Nephron progenitor cell (in vitro differentiated cells): ENCODE measurements around the gene ACKR4.
A peak's percentile ranks its signal among the peaks of the same experiment; 100 is the strongest.

Experiments used
- DNase-seq: peaks from one replicate; pipeline ENCODE4 v3.0.0; 2021
- H3K27ac Mint-ChIP-seq: 2 replicates; pipeline ENCODE4 v1.8.0; 2021; ENCODE audit warnings: mild to moderate bottlenecking, moderate library complexity, mixed read lengths
- H3K27me3 Mint-ChIP-seq: 2 replicates; pipeline ENCODE4 v1.8.0; 2021; ENCODE audit warnings: mild to moderate bottlenecking, low read depth, mixed read lengths; ENCODE audit not compliant: poor library complexity
- H3K36me3 Mint-ChIP-seq: 2 replicates; pipeline ENCODE4 v1.8.0; 2021; ENCODE audit warnings: low read depth, mixed read lengths
- H3K4me1 Mint-ChIP-seq: 2 replicates; pipeline ENCODE4 v1.8.0; 2021; ENCODE audit warnings: mixed read lengths
- H3K4me3 Mint-ChIP-seq: 2 replicates; pipeline ENCODE4 v1.8.0; 2021; ENCODE audit warnings: mild to moderate bottlenecking, moderate library complexity, mixed read lengths
- H3K9me3 Mint-ChIP-seq: 2 replicates; pipeline ENCODE4 v1.8.0; 2021; ENCODE audit warnings: mild to moderate bottlenecking, moderate library complexity, mixed read lengths
- TF ChIP-seq, protein P1 (sequence below): fragments of 200-600 bp; sonication (generic); IDR thresholded peaks from 2 replicates; pipeline ENCODE4 v1.5.0; 2021; ENCODE audit warnings: antibody characterized with exemption

The ACKR4 gene

GRCh38 chr3:132625613-132626012 lies 28.5 kb downstream of the ACKR4 start:
- H3K9me3 Mint-ChIP-seq, result no peaks in the 10 kb centered on the region
- H3K27ac Mint-ChIP-seq, result no peak overlapping the region
- TF ChIP-seq, protein P1, sequence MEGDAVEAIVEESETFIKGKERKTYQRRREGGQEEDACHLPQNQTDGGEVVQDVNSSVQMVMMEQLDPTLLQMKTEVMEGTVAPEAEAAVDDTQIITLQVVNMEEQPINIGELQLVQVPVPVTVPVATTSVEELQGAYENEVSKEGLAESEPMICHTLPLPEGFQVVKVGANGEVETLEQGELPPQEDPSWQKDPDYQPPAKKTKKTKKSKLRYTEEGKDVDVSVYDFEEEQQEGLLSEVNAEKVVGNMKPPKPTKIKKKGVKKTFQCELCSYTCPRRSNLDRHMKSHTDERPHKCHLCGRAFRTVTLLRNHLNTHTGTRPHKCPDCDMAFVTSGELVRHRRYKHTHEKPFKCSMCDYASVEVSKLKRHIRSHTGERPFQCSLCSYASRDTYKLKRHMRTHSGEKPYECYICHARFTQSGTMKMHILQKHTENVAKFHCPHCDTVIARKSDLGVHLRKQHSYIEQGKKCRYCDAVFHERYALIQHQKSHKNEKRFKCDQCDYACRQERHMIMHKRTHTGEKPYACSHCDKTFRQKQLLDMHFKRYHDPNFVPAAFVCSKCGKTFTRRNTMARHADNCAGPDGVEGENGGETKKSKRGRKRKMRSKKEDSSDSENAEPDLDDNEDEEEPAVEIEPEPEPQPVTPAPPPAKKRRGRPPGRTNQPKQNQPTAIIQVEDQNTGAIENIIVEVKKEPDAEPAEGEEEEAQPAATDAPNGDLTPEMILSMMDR, result no peak
- no peak for DNase-seq
- H3K4me1 Mint-ChIP-seq, result no peaks in the 10 kb centered on the region
- peaks cover 47% of the 10 kb centered on the region for H3K36me3 Mint-ChIP-seq
- H3K4me3 Mint-ChIP-seq, result no peak overlapping the region
- H3K27me3 Mint-ChIP-seq, result no peaks in the 10 kb centered on the region

- H3K36me3 Mint-ChIP-seq, result peaks cover 36% of the 10 kb centered on the region
- H3K27me3 Mint-ChIP-seq, result no peaks in the 10 kb centered on the region
- TF ChIP-seq, protein P1, result no peak
- no peaks in the 10 kb centered on the region for H3K9me3 Mint-ChIP-seq
- H3K4me3 Mint-ChIP-seq, result no peak overlapping the region
- H3K4me1 Mint-ChIP-seq, result no peaks in the 10 kb centered on the region
- no peak for DNase-seq
- H3K27ac Mint-ChIP-seq, result peak overlapping the region; percentile 22
Measured at GRCh38 chr3:132626955-132627354, 29.9 kb downstream of the ACKR4 start.

- Mint-ChIP-seq H3K36me3 (peaks cover 41% of the 10 kb centered on the region), H3K4me3 (no peak overlapping the region), H3K4me1 (no peaks in the 10 kb centered on the region), H3K27me3 (no peaks in the 10 kb centered on the region), H3K27ac (no peak overlapping the region), H3K9me3 (no peaks in the 10 kb centered on the region)
- no peak for DNase-seq
- TF ChIP-seq, protein P1, result no peak
Measured at GRCh38 chr3:132628157-132628556, 31.1 kb downstream of the ACKR4 start.

GRCh38 chr3:132629928-132630327 lies 32.9 kb downstream of the ACKR4 start:
- DNase-seq, result no peak
- no peaks in the 10 kb centered on the region for H3K9me3 Mint-ChIP-seq
- H3K4me1 Mint-ChIP-seq, result no peaks in the 10 kb centered on the region
- H3K27me3 Mint-ChIP-seq, result no peaks in the 10 kb centered on the region
- no peak overlapping the region for H3K4me3 Mint-ChIP-seq
- no peak overlapping the region for H3K27ac Mint-ChIP-seq
- TF ChIP-seq, protein P1, result no peak
- peaks cover 42% of the 10 kb centered on the region for H3K36me3 Mint-ChIP-seq

- H3K27me3 Mint-ChIP-seq, result no peaks in the 10 kb centered on the region
- H3K4me3 Mint-ChIP-seq, result no peak overlapping the region
- no peaks in the 10 kb centered on the region for H3K9me3 Mint-ChIP-seq
- no peak overlapping the region for H3K27ac Mint-ChIP-seq
- peaks cover 45% of the 10 kb centered on the region for H3K36me3 Mint-ChIP-seq
- TF ChIP-seq, protein P1, result no peak
- no peak for DNase-seq
- no peaks in the 10 kb centered on the region for H3K4me1 Mint-ChIP-seq
Measured at GRCh38 chr3:132630612-132631011, 33.5 kb downstream of the ACKR4 start.

- Mint-ChIP-seq H3K4me3 (no peak overlapping the region), H3K4me1 (no peaks in the 10 kb centered on the region), H3K9me3 (no peaks in the 10 kb centered on the region), H3K27ac (no peak overlapping the region), H3K27me3 (no peaks in the 10 kb centered on the region), H3K36me3 (peaks cover 21% of the 10 kb centered on the region)
- no peak for DNase-seq
- TF ChIP-seq, protein P1, result no peak
Measured at GRCh38 chr3:132635052-132635451, 38.0 kb downstream of the ACKR4 start.
